ENCODE data around the gene INTS1.

- TF ChIP-seq, protein P1, sequence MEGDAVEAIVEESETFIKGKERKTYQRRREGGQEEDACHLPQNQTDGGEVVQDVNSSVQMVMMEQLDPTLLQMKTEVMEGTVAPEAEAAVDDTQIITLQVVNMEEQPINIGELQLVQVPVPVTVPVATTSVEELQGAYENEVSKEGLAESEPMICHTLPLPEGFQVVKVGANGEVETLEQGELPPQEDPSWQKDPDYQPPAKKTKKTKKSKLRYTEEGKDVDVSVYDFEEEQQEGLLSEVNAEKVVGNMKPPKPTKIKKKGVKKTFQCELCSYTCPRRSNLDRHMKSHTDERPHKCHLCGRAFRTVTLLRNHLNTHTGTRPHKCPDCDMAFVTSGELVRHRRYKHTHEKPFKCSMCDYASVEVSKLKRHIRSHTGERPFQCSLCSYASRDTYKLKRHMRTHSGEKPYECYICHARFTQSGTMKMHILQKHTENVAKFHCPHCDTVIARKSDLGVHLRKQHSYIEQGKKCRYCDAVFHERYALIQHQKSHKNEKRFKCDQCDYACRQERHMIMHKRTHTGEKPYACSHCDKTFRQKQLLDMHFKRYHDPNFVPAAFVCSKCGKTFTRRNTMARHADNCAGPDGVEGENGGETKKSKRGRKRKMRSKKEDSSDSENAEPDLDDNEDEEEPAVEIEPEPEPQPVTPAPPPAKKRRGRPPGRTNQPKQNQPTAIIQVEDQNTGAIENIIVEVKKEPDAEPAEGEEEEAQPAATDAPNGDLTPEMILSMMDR (conservative IDR thresholded peaks at IDR 0.05), result no peak
- no peak for TF ChIP-seq ZFX (IDR thresholded peaks at IDR 0.05)
These were observed 45.3 kb upstream of the INTS1 start for GRCh38 chr7:1549357-1550004.

Measured in C4-2B (cell line).